Body of pancreas (tissue), 4 donors: ENCODE measurements around the gene DCHS1.

Experiments used
- POLR2A ChIP-seq, 3 donors: fragments of 450-650 bp; IDR thresholded peaks; one replicate each; pipeline ENCODE4 v1.6.1; 2016; ENCODE audit warnings: antibody characterized with exemption in 3 of 3, mild to moderate bottlenecking in 2 of 3
- TF ChIP-seq, protein P1 (sequence below), 7 experiments: fragments of 450-650 bp in 4 of 7; fragments of 200-600 bp in 3 of 7; sonication (generic) in 3 of 7; IDR thresholded peaks; one replicate each; pipeline ENCODE4 v1.5.1; 2016 to 2019; ENCODE audit warnings: antibody characterized with exemption in 7 of 7

DNA sequence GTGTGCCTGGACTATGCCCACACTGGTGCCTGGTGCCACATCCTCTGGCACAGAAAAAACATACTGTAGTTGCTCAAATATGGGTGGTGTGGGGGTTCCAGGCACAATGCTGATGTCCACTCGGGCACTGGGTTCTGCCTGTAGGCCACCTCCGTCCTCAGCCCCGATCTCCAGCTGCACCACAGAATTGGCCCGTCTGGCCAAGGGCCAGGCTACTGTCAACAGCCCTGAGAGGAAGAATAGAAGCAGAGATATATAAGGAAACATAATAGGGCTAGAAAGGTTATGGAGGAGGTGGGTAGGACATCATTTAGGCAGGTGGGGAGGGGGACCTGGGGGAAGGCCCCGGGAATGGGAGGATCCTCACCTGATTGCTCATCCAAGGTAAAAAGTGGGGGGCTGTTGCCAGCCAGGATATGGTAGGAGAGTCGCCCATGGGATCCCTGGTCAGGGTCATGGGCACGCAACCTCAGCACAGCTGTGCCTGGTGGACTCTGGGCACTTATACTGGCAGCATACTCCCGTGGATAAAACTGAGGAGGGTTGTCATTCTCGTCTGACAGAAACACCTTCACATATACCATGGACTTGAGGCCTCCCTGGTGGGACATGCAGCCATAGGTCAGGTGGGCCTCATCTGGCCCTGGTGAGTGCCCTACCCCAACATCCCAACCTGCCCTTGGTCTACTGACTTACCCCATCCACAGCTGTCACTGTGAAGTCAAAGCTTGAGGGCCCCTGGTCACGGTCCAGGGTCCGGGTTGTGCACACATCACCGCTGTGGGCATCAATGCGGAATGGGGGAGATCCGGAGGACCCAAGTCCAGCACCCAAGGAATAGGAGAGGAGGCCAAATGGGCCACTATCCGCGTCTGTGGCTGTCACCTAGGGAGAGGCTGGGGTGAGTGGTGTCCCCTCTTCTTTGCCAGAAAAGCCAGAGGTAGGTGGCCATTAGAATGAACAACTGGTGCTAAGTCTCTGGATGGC is 21.9 kb downstream of the DCHS1 start:
- TF ChIP-seq, protein P1, sequence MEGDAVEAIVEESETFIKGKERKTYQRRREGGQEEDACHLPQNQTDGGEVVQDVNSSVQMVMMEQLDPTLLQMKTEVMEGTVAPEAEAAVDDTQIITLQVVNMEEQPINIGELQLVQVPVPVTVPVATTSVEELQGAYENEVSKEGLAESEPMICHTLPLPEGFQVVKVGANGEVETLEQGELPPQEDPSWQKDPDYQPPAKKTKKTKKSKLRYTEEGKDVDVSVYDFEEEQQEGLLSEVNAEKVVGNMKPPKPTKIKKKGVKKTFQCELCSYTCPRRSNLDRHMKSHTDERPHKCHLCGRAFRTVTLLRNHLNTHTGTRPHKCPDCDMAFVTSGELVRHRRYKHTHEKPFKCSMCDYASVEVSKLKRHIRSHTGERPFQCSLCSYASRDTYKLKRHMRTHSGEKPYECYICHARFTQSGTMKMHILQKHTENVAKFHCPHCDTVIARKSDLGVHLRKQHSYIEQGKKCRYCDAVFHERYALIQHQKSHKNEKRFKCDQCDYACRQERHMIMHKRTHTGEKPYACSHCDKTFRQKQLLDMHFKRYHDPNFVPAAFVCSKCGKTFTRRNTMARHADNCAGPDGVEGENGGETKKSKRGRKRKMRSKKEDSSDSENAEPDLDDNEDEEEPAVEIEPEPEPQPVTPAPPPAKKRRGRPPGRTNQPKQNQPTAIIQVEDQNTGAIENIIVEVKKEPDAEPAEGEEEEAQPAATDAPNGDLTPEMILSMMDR (IDR thresholded peaks at IDR 0.05), result no peak
- no peak for TF ChIP-seq POLR2A (IDR thresholded peaks at IDR 0.05)
